Smooth muscle cell (in vitro differentiated cells): ENCODE data around the gene CAMKMT. TPM values are rescaled to one million over a fixed set of nuclear protein-coding genes. Genes with fewer than 3 reads are reported as not detected.

Experiments used
- DNase-seq: peaks from one replicate; lab custom pipeline; 2025; ENCODE audit not compliant: unreplicated experiment; lab: John Stamatoyannopoulos, UW
- H2AFZ ChIP-seq: fragments of 200-600 bp; sonication (generic); 2 replicates; pipeline ENCODE4 v1.6.0; 2016; ENCODE audit warnings: antibody characterized with exemption, low read depth, mild to moderate bottlenecking
- H3F3A ChIP-seq: fragments of 200-600 bp; sonication (generic); 2 replicates; pipeline ENCODE4 v1.6.0; 2017; ENCODE audit warnings: antibody characterized with exemption, low read depth
- H3K27ac ChIP-seq: fragments of 200-600 bp; sonication (generic); 2 replicates; pipeline ENCODE4 v1.5.1; 2016; ENCODE audit warnings: low read depth, mild to moderate bottlenecking
- H3K27me3 ChIP-seq: fragments of 200-600 bp; sonication (generic); 2 replicates; pipeline ENCODE4 v1.6.1; 2016; ENCODE audit warnings: low read depth, mild to moderate bottlenecking
- H3K36me3 ChIP-seq: fragments of 200-600 bp; sonication (generic); 2 replicates; pipeline ENCODE4 v1.5.1; 2016; ENCODE audit warnings: low read depth
- H3K4me1 ChIP-seq: fragments of 200-600 bp; sonication (generic); 2 replicates; pipeline ENCODE4 v1.5.1; 2016; ENCODE audit warnings: low read depth
- H3K4me2 ChIP-seq: fragments of 200-600 bp; sonication (generic); 2 replicates; pipeline ENCODE4 v1.6.0; 2016; ENCODE audit warnings: mild to moderate bottlenecking
- H3K4me3 ChIP-seq: fragments of 200-600 bp; sonication (generic); 2 replicates; pipeline ENCODE4 v1.5.1; 2016; ENCODE audit warnings: mild to moderate bottlenecking
- H3K79me2 ChIP-seq: fragments of 200-600 bp; sonication (generic); 2 replicates; pipeline ENCODE4 v1.6.0; 2016; ENCODE audit warnings: low read depth, mild to moderate bottlenecking
- H3K9ac ChIP-seq: fragments of 200-600 bp; sonication (generic); 2 replicates; pipeline ENCODE4 v1.6.0; 2016; ENCODE audit warnings: low read depth
- H3K9me3 ChIP-seq: fragments of 200-600 bp; sonication (generic); replicated peaks from 2 replicates; pipeline ENCODE4 v1.5.1; 2016; ENCODE audit warnings: low read depth
- H4K20me1 ChIP-seq: fragments of 200-600 bp; sonication (generic); 2 replicates; pipeline ENCODE4 v1.6.0; 2016; ENCODE audit warnings: low read depth
- CTCF ChIP-seq: fragments of 200-600 bp; sonication (generic); IDR thresholded peaks from 2 replicates; pipeline ENCODE4 v1.5.1; 2017; ENCODE audit warnings: borderline replicate concordance, mild to moderate bottlenecking, antibody characterized with exemption; ENCODE audit not compliant: insufficient read depth, poor library complexity, severe bottlenecking
- WGBS: methylation state at CpG from one replicate; pipeline ENCODE4 v1.1.7; 2016; ENCODE audit warnings: low lambda C conversion rate; 5-methylcytosine and 5-hydroxymethylcytosine counted together
- polyA plus RNA-seq: library from polyadenylated mRNA; unstranded; fragments of >200 nt; fragmentation: Nextera tagmentation; extraction: Ambion mirVana; gene quantifications from 2 replicates; pipeline ENCODE4 v1.2.1, GENCODE V29; 2016
- total RNA-seq: library from RNA; depleted of rRNA; stranded (reverse); fragments of >200 nt; gene quantifications from 2 replicates; pipeline ENCODE4 v1.2.3, GENCODE V29; 2014

Gene CAMKMT
- total and polyA plus RNA-seq, 2 experiments from 2014 or later, result 7.2 to 7.6 TPM

GRCh38 chr2:44813165-44813564 lies 451.4 kb downstream of the CAMKMT start:
- no peaks in the 10 kb centered on the region for H4K20me1 ChIP-seq
- no peaks in the 10 kb centered on the region for H3K36me3 ChIP-seq
- peaks cover under 1% of the 10 kb centered on the region for H3K4me1 ChIP-seq
- peaks cover 44% of the 10 kb centered on the region for H3K27me3 ChIP-seq
- no peak overlapping the region for H3K27ac ChIP-seq
- no peak for TF ChIP-seq CTCF
- H2AFZ ChIP-seq, result no peak overlapping the region
- no peak overlapping the region for H3K4me3 ChIP-seq
- no peaks in the 10 kb centered on the region for H3K9me3 ChIP-seq
- H3F3A ChIP-seq, result no peaks in the 10 kb centered on the region
- 81% methylated on average over 2 of the region's 2 CpGs for WGBS
- H3K79me2 ChIP-seq, result no peaks in the 10 kb centered on the region
- H3K4me2 ChIP-seq, result no peak overlapping the region
- H3K9ac ChIP-seq, result no peak overlapping the region
- no peak for DNase-seq

- Histone ChIP-seq H3K79me2 (no peaks in the 10 kb centered on the region), H3K9ac (no peak overlapping the region), H3K27ac (no peak overlapping the region), H3K4me1 (no peaks in the 10 kb centered on the region), H3F3A (no peaks in the 10 kb centered on the region), H2AFZ (no peak overlapping the region), H3K36me3 (no peaks in the 10 kb centered on the region), H3K27me3 (peaks cover 39% of the 10 kb centered on the region), H3K4me2 (no peak overlapping the region), H3K4me3 (no peak overlapping the region), H3K9me3 (no peaks in the 10 kb centered on the region), H4K20me1 (no peaks in the 10 kb centered on the region)
- DNase-seq, result no peak
- no peak for TF ChIP-seq CTCF
- 80% methylated on average over 2 of the region's 2 CpGs for WGBS
Observed at GRCh38 chr2:44813658-44814057, 451.9 kb downstream of the CAMKMT start.

GRCh38 chr2:44817256-44817655 lies 455.5 kb downstream of the CAMKMT start:
- WGBS, result 85% methylated on average over 7 of the region's 7 CpGs
- Histone ChIP-seq H3K79me2 (no peaks in the 10 kb centered on the region), H3K36me3 (no peaks in the 10 kb centered on the region), H4K20me1 (no peaks in the 10 kb centered on the region), H3K9me3 (no peaks in the 10 kb centered on the region), H3F3A (no peaks in the 10 kb centered on the region), H3K27me3 (peaks cover 18% of the 10 kb centered on the region), H3K4me3 (no peak overlapping the region), H3K4me2 (no peak overlapping the region), H2AFZ (no peak overlapping the region), H3K4me1 (peaks cover 9% of the 10 kb centered on the region), H3K27ac (no peak overlapping the region), H3K9ac (no peak overlapping the region)
- no peak for DNase-seq
- no peak for TF ChIP-seq CTCF

- H3F3A ChIP-seq, result no peaks in the 10 kb centered on the region
- DNase-seq, result no peak
- no peak overlapping the region for H3K4me3 ChIP-seq
- H3K4me2 ChIP-seq, result no peak overlapping the region
- H3K9me3 ChIP-seq, result no peaks in the 10 kb centered on the region
- peaks cover 13% of the 10 kb centered on the region for H3K27me3 ChIP-seq
- H3K27ac ChIP-seq, result no peak overlapping the region
- no peak overlapping the region for H2AFZ ChIP-seq
- no peaks in the 10 kb centered on the region for H4K20me1 ChIP-seq
- TF ChIP-seq CTCF, result no peak
- WGBS, result 79% methylated on average over 2 of the region's 2 CpGs
- no peaks in the 10 kb centered on the region for H3K79me2 ChIP-seq
- H3K4me1 ChIP-seq, result peaks cover 9% of the 10 kb centered on the region
- no peaks in the 10 kb centered on the region for H3K36me3 ChIP-seq
- H3K9ac ChIP-seq, result no peak overlapping the region
Observed at GRCh38 chr2:44817673-44818335, 456.1 kb downstream of the CAMKMT start.
